ENCODE data around the gene ASB10. TPM values are rescaled to one million over a fixed set of nuclear protein-coding genes. Genes with fewer than 3 reads are reported as not detected.

ASB10 gene
- total and polyA plus RNA-seq, 2 of the 4 experiments (the other 2 are of a cell fraction): not detected

- H3K4ac ChIP-seq (ENCODE audit: low read depth, low read length): no peak overlapping the region
- H3K4me2 ChIP-seq (ENCODE audit: low read depth, low read length): no peak overlapping the region
- no peak overlapping the region for H3K56ac ChIP-seq (ENCODE audit: extremely low read depth, insufficient read depth, low read length)
- no peak overlapping the region for H2BK120ac ChIP-seq (ENCODE audit: low read depth, low read length)
- H2BK20ac ChIP-seq (ENCODE audit: low read depth, low read length): no peak overlapping the region
- H3K9ac ChIP-seq (ENCODE audit: low read depth, low read length): no peak overlapping the region
- DNase-seq: no peak
- peaks cover 54% of the 10 kb centered on the region for H3K27me3 ChIP-seq (ENCODE audit: control insufficient read depth, insufficient read depth, low read length)
- H3K18ac ChIP-seq (ENCODE audit: low read depth, low read length): no peak overlapping the region
- no peak overlapping the region for H4K5ac ChIP-seq (ENCODE audit: low read depth, low read length)
- H3K36me3 ChIP-seq (ENCODE audit: control insufficient read depth, insufficient read depth, low read length): no peaks in the 10 kb centered on the region
- H4K8ac ChIP-seq (ENCODE audit: low read depth in 2 of 2, low read length in 2 of 2): no peak overlapping the region
- no peak overlapping the region for H4K91ac ChIP-seq (ENCODE audit: insufficient read depth, low read depth, low read length)
- no peaks in the 10 kb centered on the region for H3K4me1 ChIP-seq (ENCODE audit: control insufficient read depth, insufficient read depth, low read length)
- H3K9me3 ChIP-seq (ENCODE audit: control insufficient read depth, insufficient read depth, low read length): peaks cover 1% of the 10 kb centered on the region; the same call in 1 of the 2 replicates
- no TSS peak for BruUV-seq (replicated peaks)
- no peak overlapping the region for H3K27ac ChIP-seq (ENCODE audit: insufficient read depth, low read length)
- no peak overlapping the region for H2AK9ac ChIP-seq (replicated peaks; ENCODE audit: low read depth, low read length, poor library complexity)
- ATAC-seq (ENCODE audit: low read depth): no peak
- CTCF ChIA-PET: no interaction called here
- dilution Hi-C loops (cut with HindIII; ENCODE audit: low sequenced_read_pairs, unreplicated experiment) (no loop called here), intact Hi-C loops (cut with micrococcal nuclease) (loop anchor here (2.0 to 5.0 kb wide), 2 partner anchors 211 to 271 kb away; no protein-coding TSS in a partner anchor), in situ Hi-C loops (cut with MboI; ENCODE audit: low sequenced_read_pairs) (loop anchor here (5.0 kb wide), 1 partner anchor 46 kb away; no protein-coding TSS in a partner anchor)
- H2AFZ ChIP-seq (replicated peaks; ENCODE audit: low read length, poor library complexity): no peak overlapping the region
- POLR2A ChIA-PET (ENCODE audit: unreplicated experiment): no interaction called here
- no peak overlapping the region for H3K14ac ChIP-seq (replicated peaks; ENCODE audit: low read depth, low read length)
- H2BK15ac ChIP-seq (ENCODE audit: low read depth, low read length): no peak overlapping the region
- no peak overlapping the region for H3K4me3 ChIP-seq (ENCODE audit: insufficient read depth, low read depth, low read length)
- H3K23ac ChIP-seq (ENCODE audit: low read depth, low read length): no peak overlapping the region
- H2BK5ac ChIP-seq (ENCODE audit: low read depth, low read length, poor library complexity, severe bottlenecking): no peak overlapping the region
- no peaks in the 10 kb centered on the region for H3K79me1 ChIP-seq (ENCODE audit: low read depth in 1 of 2, low read length in 2 of 2)
- no peak overlapping the region for H2AK5ac ChIP-seq (ENCODE audit: low read depth, low read length)
- no peaks in the 10 kb centered on the region for H3K9me1 ChIP-seq (ENCODE audit: insufficient read depth, low read length)
- WGBS, 2 experiments (ENCODE audit: extremely low coverage in 2 of 2, insufficient read length in 1 of 2): 77% methylated on average over 22 of the region's 43 CpGs; no CpG with 5 or more reads in 1 of the 2 experiments
- no peaks in the 10 kb centered on the region; the same call in 1 of the 2 replicates for H4K20me1 ChIP-seq (ENCODE audit: insufficient read depth, low read length)
- TF ChIP-seq RFX5 (IDR thresholded peaks at IDR 0.05; ENCODE audit: low read depth, low read length) (no peak), MAFK (IDR thresholded peaks at IDR 0.05; ENCODE audit: low read depth, low read length) (no peak), ELK1 (IDR thresholded peaks at IDR 0.05; ENCODE audit: borderline replicate concordance, low read depth, low read length) (no peak), RCOR1 (IDR thresholded peaks at IDR 0.05; ENCODE audit: insufficient replicate concordance, low read length) (no peak), FOS (IDR thresholded peaks at IDR 0.05; ENCODE audit: low read depth, low read length) (no peak), NFE2L2 (IDR thresholded peaks at IDR 0.05; ENCODE audit: low read depth, low read length) (no peak), MXI1 (IDR thresholded peaks at IDR 0.05; ENCODE audit: borderline replicate concordance, low read depth, low read length) (no peak)
- TF ChIP-seq, protein P1, sequence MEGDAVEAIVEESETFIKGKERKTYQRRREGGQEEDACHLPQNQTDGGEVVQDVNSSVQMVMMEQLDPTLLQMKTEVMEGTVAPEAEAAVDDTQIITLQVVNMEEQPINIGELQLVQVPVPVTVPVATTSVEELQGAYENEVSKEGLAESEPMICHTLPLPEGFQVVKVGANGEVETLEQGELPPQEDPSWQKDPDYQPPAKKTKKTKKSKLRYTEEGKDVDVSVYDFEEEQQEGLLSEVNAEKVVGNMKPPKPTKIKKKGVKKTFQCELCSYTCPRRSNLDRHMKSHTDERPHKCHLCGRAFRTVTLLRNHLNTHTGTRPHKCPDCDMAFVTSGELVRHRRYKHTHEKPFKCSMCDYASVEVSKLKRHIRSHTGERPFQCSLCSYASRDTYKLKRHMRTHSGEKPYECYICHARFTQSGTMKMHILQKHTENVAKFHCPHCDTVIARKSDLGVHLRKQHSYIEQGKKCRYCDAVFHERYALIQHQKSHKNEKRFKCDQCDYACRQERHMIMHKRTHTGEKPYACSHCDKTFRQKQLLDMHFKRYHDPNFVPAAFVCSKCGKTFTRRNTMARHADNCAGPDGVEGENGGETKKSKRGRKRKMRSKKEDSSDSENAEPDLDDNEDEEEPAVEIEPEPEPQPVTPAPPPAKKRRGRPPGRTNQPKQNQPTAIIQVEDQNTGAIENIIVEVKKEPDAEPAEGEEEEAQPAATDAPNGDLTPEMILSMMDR (conservative IDR thresholded peaks at IDR 0.05; ENCODE audit: low read depth, low read length): no peak
These were observed 13.4 kb downstream of the ASB10 start for GRCh38 chr7:151173386-151174245.

Data from IMR-90 (cell line).